ENCODE measurements around the gene POFUT2. TPM values are rescaled to one million over a fixed set of nuclear protein-coding genes. Genes with fewer than 3 reads are reported as not detected.

The POFUT2 gene
- total RNA-seq, 2 experiments from 2014 or later: 17.0 to 20.5 TPM

GRCh38 chr21:45328198-45329091, 40.8 kb upstream of the POFUT2 start:
- Histone ChIP-seq H4K20me1 (ENCODE audit: insufficient read depth, low read length) (no peaks in the 10 kb centered on the region), H3K4me2 (ENCODE audit: low read length) (no peak overlapping the region), H3K36me3 (ENCODE audit: insufficient read depth, low read length) (no peaks in the 10 kb centered on the region), H3K4me3 (ENCODE audit: low read depth, low read length, poor library complexity, severe bottlenecking) (no peak overlapping the region), H3K79me2 (ENCODE audit: insufficient read depth, low read depth, low read length) (no peaks in the 10 kb centered on the region), H3K9me3 (ENCODE audit: low read length) (no peaks in the 10 kb centered on the region), H3K27ac (ENCODE audit: low read depth, low read length, poor library complexity, severe bottlenecking) (no peak overlapping the region), H3K9me2 (ENCODE audit: insufficient read depth, low read length) (no peaks in the 10 kb centered on the region), H2AFZ (ENCODE audit: low read length) (no peak overlapping the region), H3K4me1 (ENCODE audit: insufficient read depth, low read length, poor library complexity, severe bottlenecking) (no peaks in the 10 kb centered on the region)
- intact Hi-C loops (cut with micrococcal nuclease; ENCODE audit: unreplicated experiment): no loop called here
- CTCF ChIA-PET (ENCODE audit: unreplicated experiment): no interaction called here
- no TSS peak for BruUV-seq (replicated peaks)
- TF ChIP-seq CTCF (conservative IDR thresholded peaks at IDR 0.05; ENCODE audit: low read length): no peak
- no peak for TF ChIP-seq EZH2phosphoT487 (IDR thresholded peaks at IDR 0.05; ENCODE audit: borderline replicate concordance, low read depth, low read length)
- DNase-seq (ENCODE audit: low spot score): no peak
- POLR2A ChIA-PET: no interaction called here

GRCh38 chr21:45327441-45328197, 39.9 kb upstream of the POFUT2 start:
- intact Hi-C loops (cut with micrococcal nuclease; ENCODE audit: unreplicated experiment): no loop called here
- Histone ChIP-seq H3K79me2 (ENCODE audit: insufficient read depth, low read depth, low read length) (no peaks in the 10 kb centered on the region), H3K4me3 (ENCODE audit: low read depth, low read length, poor library complexity, severe bottlenecking) (no peak overlapping the region), H2AFZ (ENCODE audit: low read length) (no peak overlapping the region), H3K9me2 (ENCODE audit: insufficient read depth, low read length) (no peaks in the 10 kb centered on the region), H3K27ac (ENCODE audit: low read depth, low read length, poor library complexity, severe bottlenecking) (no peak overlapping the region), H3K4me2 (ENCODE audit: low read length) (no peak overlapping the region), H4K20me1 (ENCODE audit: insufficient read depth, low read length) (no peaks in the 10 kb centered on the region), H3K36me3 (ENCODE audit: insufficient read depth, low read length) (no peaks in the 10 kb centered on the region), H3K4me1 (ENCODE audit: insufficient read depth, low read length, poor library complexity, severe bottlenecking) (no peaks in the 10 kb centered on the region), H3K9me3 (ENCODE audit: low read length) (no peaks in the 10 kb centered on the region)
- ChIA-PET POLR2A (no interaction called here), CTCF (ENCODE audit: unreplicated experiment) (no interaction called here)
- TF ChIP-seq CTCF (conservative IDR thresholded peaks at IDR 0.05; ENCODE audit: low read length) (no peak), EZH2phosphoT487 (IDR thresholded peaks at IDR 0.05; ENCODE audit: borderline replicate concordance, low read depth, low read length) (no peak)
- BruUV-seq (replicated peaks): no TSS peak
- DNase-seq (ENCODE audit: low spot score): no peak
